Endodermal cell (in vitro differentiated cells): Measurements from ENCODE around the gene CAND2. TPM values are rescaled to one million over a fixed set of nuclear protein-coding genes. Genes with fewer than 3 reads are reported as not detected.

Source experiments
- DNase-seq: peaks from one replicate; pipeline ENCODE4 v3.0.0-alpha.2; 2017
- H3K27ac ChIP-seq: 2 replicates; pipeline ENCODE4 v1.5.1; 2013; ENCODE audit warnings: mild to moderate bottlenecking, low read depth, low read length, moderate library complexity
- H3K27me3 ChIP-seq: 2 replicates; pipeline ENCODE4 v1.6.1; 2013; ENCODE audit warnings: mild to moderate bottlenecking, low read length, moderate library complexity; ENCODE audit not compliant: insufficient read depth, control insufficient read depth, poor library complexity, severe bottlenecking
- H3K36me3 ChIP-seq: 2 replicates; pipeline ENCODE4 v1.7.0; 2013; ENCODE audit warnings: mild to moderate bottlenecking, low read length, moderate library complexity; ENCODE audit not compliant: control insufficient read depth, insufficient read depth
- H3K4me1 ChIP-seq: one replicate; pipeline ENCODE4 v1.7.0; 2013; ENCODE audit warnings: low read length; ENCODE audit not compliant: control insufficient read depth, insufficient read depth
- H3K4me3 ChIP-seq: 2 replicates; pipeline ENCODE4 v1.5.1; 2013; ENCODE audit warnings: mild to moderate bottlenecking, low read length, moderate library complexity
- H3K9ac ChIP-seq: 2 replicates; pipeline ENCODE4 v1.6.1; 2013; ENCODE audit warnings: mild to moderate bottlenecking, low read length, moderate library complexity; ENCODE audit not compliant: poor library complexity, severe bottlenecking; ENCODE audit errors: extremely low read depth
- H3K9me3 ChIP-seq: 2 replicates; pipeline ENCODE4 v1.6.1; 2013; ENCODE audit warnings: mild to moderate bottlenecking, low read length, moderate library complexity; ENCODE audit not compliant: control insufficient read depth
- H3K27ac Mint-ChIP-seq: 2 replicates; pipeline ENCODE4 v1.8.0; 2020; ENCODE audit warnings: mixed read lengths
- H3K27me3 Mint-ChIP-seq: 2 replicates; pipeline ENCODE4 v1.8.0; 2021; ENCODE audit warnings: mild to moderate bottlenecking, mixed read lengths; ENCODE audit not compliant: insufficient read depth
- H3K36me3 Mint-ChIP-seq: 2 replicates; pipeline ENCODE4 v1.8.0; 2020; ENCODE audit warnings: low read depth, mixed read lengths
- H3K4me1 Mint-ChIP-seq: 2 replicates; pipeline ENCODE4 v1.8.0; 2020; ENCODE audit warnings: mixed read lengths
- H3K4me3 Mint-ChIP-seq: 2 replicates; pipeline ENCODE4 v1.8.0; 2020; ENCODE audit warnings: mild to moderate bottlenecking, moderate library complexity, mixed read lengths
- H3K9me3 Mint-ChIP-seq: 2 replicates; pipeline ENCODE4 v1.8.0; 2020; ENCODE audit warnings: mild to moderate bottlenecking, mixed read lengths
- CTCF ChIP-seq: fragments of 200-600 bp; sonication (generic); conservative IDR thresholded peaks from 2 replicates; pipeline ENCODE4 v1.5.0; 2021; ENCODE audit warnings: antibody characterized with exemption, mild to moderate bottlenecking
- WGBS, 2 experiments: methylation state at CpG; one replicate each; pipeline versions ENCODE4 v1.1.5 to v1.1.7; 2013; ENCODE audit warnings: missing lambda C conversion rate in 2 of 2, mixed read lengths in 1 of 2; ENCODE audit not compliant: insufficient coverage in 1 of 2, insufficient read length in 1 of 2; 5-methylcytosine and 5-hydroxymethylcytosine counted together
- total RNA-seq, 2 donors: library from RNA; stranded (reverse); fragmentation: NEBNext Ultra II Directional in 1 of 2; extraction: Animal tissue kit (Norgen Biotek cat#: 25700) in 1 of 2; gene quantifications; 2 replicates in 1 of 2; 3 replicates in 1 of 2; pipeline ENCODE4 v1.2.1, GENCODE V29; 2021

CAND2 gene
- total RNA-seq, 2 donors from 2014 or later, result 7.8 to 15.0 TPM

- Histone ChIP-seq H3K36me3 (no peaks in the 10 kb centered on the region), H3K4me1 (no peaks in the 10 kb centered on the region), H3K27ac (no peak overlapping the region), H3K9ac (no peak overlapping the region), H3K4me3 (no peak overlapping the region), H3K9me3 (no peaks in the 10 kb centered on the region), H3K27me3 (no peaks in the 10 kb centered on the region)
- H3K36me3 Mint-ChIP-seq, result no peaks in the 10 kb centered on the region
- H3K4me1 Mint-ChIP-seq, result peaks cover 7% of the 10 kb centered on the region
- H3K4me3 Mint-ChIP-seq, result no peak overlapping the region
- DNase-seq, result no peak
- no peak overlapping the region for H3K27ac Mint-ChIP-seq
- no peak for TF ChIP-seq CTCF
- 94 to 98% methylated on average over 6 of the region's 6 CpGs for whole genome bisulfite sequencing, 2 experiments
- H3K9me3 Mint-ChIP-seq, result no peaks in the 10 kb centered on the region
- peaks cover 3% of the 10 kb centered on the region for H3K27me3 Mint-ChIP-seq
These were observed 17.5 kb downstream of the CAND2 start for GRCh38 chr3:12813967-12814366.

GRCh38 chr3:12815078-12815477, 18.6 kb downstream of the CAND2 start:
- no peak overlapping the region for H3K4me3 ChIP-seq
- H3K4me3 Mint-ChIP-seq, result no peak overlapping the region
- H3K27me3 Mint-ChIP-seq, result no peaks in the 10 kb centered on the region
- no peaks in the 10 kb centered on the region for H3K36me3 Mint-ChIP-seq
- H3K27ac ChIP-seq, result no peak overlapping the region
- no peaks in the 10 kb centered on the region for H3K36me3 ChIP-seq
- WGBS, 2 experiments, result 96% methylated on average over 18 to 24 of the region's 24 CpGs
- H3K27me3 ChIP-seq, result no peaks in the 10 kb centered on the region
- TF ChIP-seq CTCF, result no peak
- H3K9me3 ChIP-seq, result no peaks in the 10 kb centered on the region
- peaks cover 5% of the 10 kb centered on the region for H3K4me1 Mint-ChIP-seq
- no peak overlapping the region for H3K27ac Mint-ChIP-seq
- no peak for DNase-seq
- H3K9ac ChIP-seq, result no peak overlapping the region
- H3K9me3 Mint-ChIP-seq, result no peaks in the 10 kb centered on the region
- no peaks in the 10 kb centered on the region for H3K4me1 ChIP-seq

GRCh38 chr3:12815719-12816118, 19.2 kb downstream of the CAND2 start:
- no peak overlapping the region for H3K27ac Mint-ChIP-seq
- H3K4me3 Mint-ChIP-seq, result no peak overlapping the region
- Histone ChIP-seq H3K9ac (no peak overlapping the region), H3K27ac (no peak overlapping the region), H3K4me3 (no peak overlapping the region), H3K4me1 (no peaks in the 10 kb centered on the region), H3K9me3 (no peaks in the 10 kb centered on the region), H3K36me3 (no peaks in the 10 kb centered on the region), H3K27me3 (no peaks in the 10 kb centered on the region)
- no peaks in the 10 kb centered on the region for H3K36me3 Mint-ChIP-seq
- H3K27me3 Mint-ChIP-seq, result no peaks in the 10 kb centered on the region
- 77 to 89% methylated on average over 3 to 9 of the region's 9 CpGs for WGBS, 2 experiments
- no peaks in the 10 kb centered on the region for H3K9me3 Mint-ChIP-seq
- peak; percentile 62 for TF ChIP-seq CTCF
- DNase-seq, result peak; percentile 77
- peaks cover 2% of the 10 kb centered on the region for H3K4me1 Mint-ChIP-seq
